Skeletal muscle satellite cell (primary cell): ENCODE measurements around the gene CERS3.

Experiments used
- H3K27me3 ChIP-seq: 2 replicates; pipeline ENCODE4 v1.7.0; 2013; ENCODE audit warnings: low read length; ENCODE audit not compliant: control insufficient read depth, insufficient read depth
- H3K36me3 ChIP-seq: 2 replicates; pipeline ENCODE4 v1.7.0; 2013; ENCODE audit warnings: mild to moderate bottlenecking, control low read depth, low read length; ENCODE audit not compliant: insufficient read depth
- H3K4me1 ChIP-seq: 2 replicates; pipeline ENCODE4 v1.7.0; 2013; ENCODE audit warnings: low read length; ENCODE audit not compliant: control insufficient read depth, insufficient read depth
- H3K4me2 ChIP-seq: 2 replicates; pipeline ENCODE4 v1.7.0; 2013; ENCODE audit warnings: mild to moderate bottlenecking, low read length
- H3K4me3 ChIP-seq: 2 replicates; pipeline ENCODE4 v1.7.0; 2013; ENCODE audit warnings: low read length
- H3K9ac ChIP-seq: 2 replicates; pipeline ENCODE4 v1.7.0; 2013; ENCODE audit warnings: mild to moderate bottlenecking, low read depth, low read length, moderate library complexity
- H3K9me3 ChIP-seq: replicated peaks from 2 replicates; pipeline ENCODE4 v1.7.0; 2013; ENCODE audit warnings: mild to moderate bottlenecking, control low read depth, low read length

The CERS3 gene

DNA sequence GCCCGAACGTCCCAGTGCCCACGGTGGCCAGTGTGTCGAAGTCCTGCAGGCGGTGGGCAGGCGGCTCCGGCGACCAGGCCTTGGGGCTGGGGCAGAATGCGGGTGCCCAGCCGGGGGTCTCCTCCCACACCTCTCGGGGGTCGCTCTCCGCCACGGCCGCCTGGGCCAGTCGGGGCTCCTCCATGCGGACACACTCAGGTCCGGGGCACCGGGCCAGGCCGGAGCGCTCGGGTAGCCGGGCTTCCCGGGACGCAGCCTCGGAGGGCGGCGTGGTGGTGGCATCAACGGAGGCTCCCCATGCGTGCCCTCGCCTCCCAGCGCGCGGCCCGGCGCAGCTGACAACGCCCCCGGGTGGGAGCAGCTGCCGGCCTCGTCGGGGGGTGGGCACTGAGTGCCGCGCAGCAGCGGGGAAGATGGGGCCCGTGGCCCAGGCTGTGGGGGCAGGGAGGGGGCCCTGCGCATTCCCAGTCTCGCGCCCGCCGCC is 30.1 kb upstream of the CERS3 start:
- no peaks in the 10 kb centered on the region for H3K36me3 ChIP-seq
- peaks cover 2% of the 10 kb centered on the region for H3K4me1 ChIP-seq

DNA sequence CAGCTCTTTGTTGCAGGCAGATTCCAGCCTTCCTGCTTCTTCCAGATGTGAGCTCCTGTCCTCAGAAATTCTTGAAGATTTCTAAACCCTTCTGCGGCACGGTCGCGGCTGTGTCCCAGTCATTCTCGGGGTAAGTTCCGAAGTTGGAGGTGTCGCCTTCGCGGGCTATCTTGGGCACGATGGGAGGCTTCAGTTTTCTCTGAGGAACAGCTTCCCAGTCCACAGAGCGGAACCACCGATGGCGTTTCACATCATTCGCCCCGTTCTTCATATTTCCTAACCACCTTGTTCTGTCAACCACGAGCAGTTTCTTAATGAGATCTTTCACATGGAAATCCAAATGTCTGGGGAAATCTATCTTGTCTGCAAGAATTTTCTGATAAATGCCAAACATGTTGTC is 24.7 kb upstream of the CERS3 start:
- H3K9ac ChIP-seq, result no peak overlapping the region
- H3K9me3 ChIP-seq, result no peaks in the 10 kb centered on the region
- H3K27me3 ChIP-seq, result no peaks in the 10 kb centered on the region
- H3K4me2 ChIP-seq, result no peak overlapping the region
- no peak overlapping the region for H3K4me3 ChIP-seq
- H3K36me3 ChIP-seq, result no peaks in the 10 kb centered on the region
- no peaks in the 10 kb centered on the region for H3K4me1 ChIP-seq

More for the DNA sequence above, 30.1 kb upstream of the CERS3 start:
- Histone ChIP-seq H3K9ac (no peak overlapping the region), H3K4me3 (no peak overlapping the region), H3K9me3 (no peaks in the 10 kb centered on the region), H3K27me3 (no peaks in the 10 kb centered on the region), H3K4me2 (no peak overlapping the region)

DNA sequence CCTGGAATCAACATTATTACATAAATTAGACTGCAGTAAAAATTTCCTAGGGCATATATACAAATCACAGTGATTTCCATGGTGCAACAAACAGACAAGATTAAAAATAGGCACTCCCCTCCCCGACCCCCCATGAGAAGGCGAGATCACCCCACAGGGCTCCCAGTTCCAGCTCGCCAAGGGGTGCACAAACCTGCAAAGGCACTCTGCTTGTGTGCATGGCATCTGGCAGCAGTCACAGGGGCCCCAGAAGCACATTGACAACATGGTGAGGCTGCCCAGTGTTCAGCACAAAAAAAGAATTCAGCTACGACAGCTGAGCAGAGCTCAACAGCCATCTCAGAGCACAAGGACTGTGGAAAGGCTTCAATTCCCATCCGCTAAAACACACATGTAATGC is 19.2 kb upstream of the CERS3 start:
- H3K27me3 ChIP-seq, result no peaks in the 10 kb centered on the region
- no peak overlapping the region for H3K9ac ChIP-seq
- no peak overlapping the region for H3K4me2 ChIP-seq
- H3K4me1 ChIP-seq, result no peaks in the 10 kb centered on the region
- no peaks in the 10 kb centered on the region for H3K9me3 ChIP-seq
- no peak overlapping the region for H3K4me3 ChIP-seq
- no peaks in the 10 kb centered on the region for H3K36me3 ChIP-seq

DNA sequence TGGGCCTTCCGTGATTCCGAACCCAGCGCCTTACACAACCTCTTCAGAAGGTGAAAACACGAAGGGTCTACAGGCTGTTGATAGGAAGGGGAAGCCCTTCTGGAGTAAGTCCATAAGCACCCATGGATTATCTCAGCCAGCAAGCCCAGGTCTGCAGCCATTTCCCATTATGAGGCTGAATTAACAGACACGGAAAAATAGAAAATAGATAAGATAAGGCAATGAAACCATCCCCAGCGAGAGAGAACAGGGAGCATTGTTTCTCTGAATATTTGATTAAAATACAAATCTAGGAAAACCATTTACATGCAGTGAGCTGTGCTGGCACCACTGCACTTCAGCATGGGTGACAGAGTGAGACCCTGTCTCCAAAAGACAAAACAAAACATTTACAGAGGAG is 16.2 kb upstream of the CERS3 start:
- Histone ChIP-seq H3K4me1 (no peaks in the 10 kb centered on the region), H3K9me3 (no peaks in the 10 kb centered on the region), H3K4me3 (no peak overlapping the region), H3K9ac (no peak overlapping the region), H3K27me3 (no peaks in the 10 kb centered on the region), H3K36me3 (no peaks in the 10 kb centered on the region), H3K4me2 (no peak overlapping the region)

DNA sequence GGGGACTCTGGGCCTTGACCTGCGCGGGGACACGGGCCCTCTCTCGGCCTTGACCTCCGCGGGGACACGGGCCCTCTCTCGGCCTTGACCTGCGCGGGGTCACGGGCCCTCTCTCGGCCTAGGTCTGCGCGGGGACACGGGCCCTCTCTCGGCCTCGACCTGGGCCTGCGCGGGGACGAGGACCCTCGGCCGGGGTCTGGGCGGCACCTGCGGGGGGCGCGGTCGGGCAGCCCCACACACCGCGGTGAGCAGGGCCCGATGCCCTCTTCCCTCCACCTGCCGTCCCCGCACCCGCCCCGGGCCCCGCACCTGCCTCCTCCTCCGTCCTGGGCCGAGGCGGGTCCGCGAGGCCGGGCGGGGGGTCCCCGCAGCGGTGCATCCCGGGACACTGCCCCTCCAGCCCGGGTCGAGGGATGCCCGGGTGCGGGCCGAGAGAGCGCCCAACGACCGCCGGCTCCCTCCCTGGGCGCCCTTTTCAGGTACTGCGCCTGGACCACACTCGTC is 15.6 kb upstream of the CERS3 start:
- no peak overlapping the region for H3K4me3 ChIP-seq
- H3K4me1 ChIP-seq, result no peaks in the 10 kb centered on the region
- no peak overlapping the region for H3K4me2 ChIP-seq
- no peaks in the 10 kb centered on the region for H3K9me3 ChIP-seq
- H3K9ac ChIP-seq, result no peak overlapping the region
- H3K27me3 ChIP-seq, result no peaks in the 10 kb centered on the region
- no peaks in the 10 kb centered on the region for H3K36me3 ChIP-seq

DNA sequence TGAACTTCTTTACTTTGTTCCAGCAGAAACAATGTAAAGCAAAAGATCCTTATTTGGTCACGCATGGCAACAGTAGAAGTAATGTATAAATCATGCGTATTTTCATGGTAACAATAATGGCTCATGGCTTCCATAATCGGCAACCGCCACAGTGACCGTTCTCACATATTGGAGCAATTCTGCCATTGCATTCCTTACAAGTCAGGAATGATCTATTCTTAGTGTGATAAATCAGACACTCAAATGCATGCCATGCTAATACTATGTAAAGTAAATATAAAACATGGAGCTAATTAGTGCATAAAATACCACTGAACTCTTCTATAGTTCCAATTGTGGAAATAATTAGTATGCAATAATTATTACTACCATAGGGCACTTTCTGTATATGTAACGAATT is 13.5 kb upstream of the CERS3 start:
- Histone ChIP-seq H3K4me2 (no peak overlapping the region), H3K9ac (no peak overlapping the region), H3K4me3 (no peak overlapping the region), H3K36me3 (no peaks in the 10 kb centered on the region), H3K4me1 (no peaks in the 10 kb centered on the region), H3K9me3 (no peaks in the 10 kb centered on the region), H3K27me3 (no peaks in the 10 kb centered on the region)

DNA sequence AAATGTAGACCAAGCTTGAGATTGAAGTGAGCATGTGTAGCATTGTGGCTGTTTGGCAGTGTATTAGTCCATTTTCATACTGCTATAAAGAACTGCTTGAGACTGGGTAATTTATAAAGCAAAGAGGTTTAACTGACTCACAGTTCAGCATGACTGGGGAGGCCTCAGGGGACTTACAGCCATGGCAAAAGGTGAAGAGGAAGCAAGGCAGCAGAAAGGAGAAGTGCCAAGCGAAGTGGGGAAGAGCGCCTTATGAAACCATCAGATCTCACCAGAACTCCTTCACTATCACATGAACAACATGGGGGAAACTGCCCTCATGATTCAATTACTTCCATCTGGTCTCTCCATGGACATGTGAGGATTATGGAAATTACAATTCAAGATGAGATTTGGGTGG is 8.6 kb upstream of the CERS3 start:
- Histone ChIP-seq H3K27me3 (peaks cover 9% of the 10 kb centered on the region), H3K36me3 (no peaks in the 10 kb centered on the region), H3K4me2 (no peak overlapping the region), H3K9ac (no peak overlapping the region), H3K4me3 (no peak overlapping the region), H3K4me1 (no peaks in the 10 kb centered on the region), H3K9me3 (no peaks in the 10 kb centered on the region)

DNA sequence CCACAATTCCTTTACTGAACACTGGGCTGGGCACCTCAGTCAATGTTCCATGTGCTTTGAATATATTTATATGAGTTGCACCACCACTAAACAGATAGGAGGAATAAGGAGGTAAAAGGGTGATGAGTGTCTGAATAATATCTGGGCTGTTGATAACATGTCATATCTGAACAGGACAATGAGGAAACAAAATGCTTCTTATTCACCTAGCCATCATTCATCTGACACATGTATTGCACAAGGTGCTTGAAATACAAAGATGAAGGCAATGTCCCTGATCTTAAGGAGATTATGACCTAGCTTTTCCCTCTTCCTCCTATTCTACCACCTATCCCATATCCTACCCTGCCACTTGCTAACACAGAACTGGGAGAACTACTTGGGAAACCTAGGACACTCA is 8.0 kb upstream of the CERS3 start:
- H3K4me1 ChIP-seq, result no peaks in the 10 kb centered on the region

DNA sequence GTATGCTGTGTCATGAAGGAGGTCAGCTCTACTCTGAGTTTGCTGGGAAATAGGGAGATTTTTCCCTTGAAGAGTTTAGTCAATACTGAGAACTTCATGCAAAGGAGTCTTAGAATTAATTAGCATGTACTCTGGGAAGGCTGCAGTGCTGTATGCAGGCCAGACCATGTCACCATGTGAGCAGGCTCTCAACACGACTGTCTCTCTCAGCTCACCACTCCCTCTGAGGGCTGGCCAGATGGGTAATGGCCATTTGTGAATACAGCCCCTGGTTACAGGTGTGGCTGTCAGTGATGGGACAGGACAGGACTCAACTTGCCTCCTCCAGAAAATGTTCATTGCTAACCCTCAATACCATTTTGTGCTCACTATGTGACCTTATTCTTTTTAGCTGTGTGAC is 5.1 kb upstream of the CERS3 start:
- H3K27me3 ChIP-seq, result peaks cover 20% of the 10 kb centered on the region
- no peaks in the 10 kb centered on the region for H3K4me1 ChIP-seq
- H3K4me3 ChIP-seq, result no peak overlapping the region

More for the DNA sequence above, 8.0 kb upstream of the CERS3 start:
- H3K36me3 ChIP-seq, result no peaks in the 10 kb centered on the region
- H3K9me3 ChIP-seq, result no peaks in the 10 kb centered on the region
- H3K4me3 ChIP-seq, result no peak overlapping the region
- no peak overlapping the region for H3K9ac ChIP-seq
- no peak overlapping the region for H3K4me2 ChIP-seq
- peaks cover 13% of the 10 kb centered on the region for H3K27me3 ChIP-seq

DNA sequence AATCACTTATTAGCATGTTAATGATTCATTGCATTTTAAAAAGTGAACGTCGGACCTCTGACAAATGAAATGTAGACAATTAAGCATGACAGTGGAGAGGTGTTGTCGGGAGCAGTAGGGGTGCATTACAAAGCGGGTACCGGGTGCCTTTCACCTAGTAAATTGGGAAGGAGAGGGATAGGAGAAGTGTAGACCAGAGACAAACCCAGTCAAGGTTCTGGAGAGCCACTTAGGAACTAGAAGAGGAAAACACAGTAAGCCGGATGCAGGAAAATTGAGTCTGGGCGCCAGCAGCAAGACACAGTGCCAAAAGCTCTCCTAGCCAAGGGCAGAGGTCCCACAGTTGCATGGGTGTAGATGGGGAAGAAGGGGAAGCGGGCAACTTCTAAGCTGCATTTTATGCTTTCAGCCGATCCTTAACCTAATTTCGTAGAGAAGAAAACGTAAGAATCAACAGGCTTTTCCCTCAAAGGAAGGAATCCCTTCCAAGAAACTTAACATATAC is 3.1 kb upstream of the CERS3 start:
- Histone ChIP-seq H3K4me2 (no peak overlapping the region), H3K9ac (no peak overlapping the region), H3K27me3 (peaks cover 20% of the 10 kb centered on the region), H3K9me3 (no peaks in the 10 kb centered on the region), H3K4me3 (no peak overlapping the region), H3K4me1 (no peaks in the 10 kb centered on the region), H3K36me3 (no peaks in the 10 kb centered on the region)

More for the DNA sequence above, 5.1 kb upstream of the CERS3 start:
- H3K4me2 ChIP-seq, result no peak overlapping the region
- no peaks in the 10 kb centered on the region for H3K9me3 ChIP-seq
- no peak overlapping the region for H3K9ac ChIP-seq
- H3K36me3 ChIP-seq, result no peaks in the 10 kb centered on the region

DNA sequence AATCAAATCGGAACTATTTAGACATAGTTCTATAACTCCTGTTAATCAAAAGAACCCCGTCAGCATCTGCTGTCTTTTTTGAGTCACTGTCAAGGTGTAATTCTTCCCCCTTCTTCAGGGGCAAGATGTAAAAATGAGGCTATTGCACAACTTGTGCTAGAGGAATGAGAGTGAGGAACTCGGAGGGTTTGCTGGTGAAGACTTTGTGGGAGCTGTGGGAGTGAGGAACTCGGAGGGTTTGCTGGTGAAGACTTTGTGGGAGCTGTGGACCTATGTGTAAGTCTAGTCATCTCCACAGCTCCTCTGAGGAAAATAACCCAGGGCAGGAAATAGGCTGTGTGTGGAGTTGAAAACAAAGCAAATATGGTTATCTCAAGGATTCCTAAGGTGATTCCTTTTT is 2.5 kb upstream of the CERS3 start:
- Histone ChIP-seq H3K4me3 (no peak overlapping the region), H3K9me3 (no peaks in the 10 kb centered on the region), H3K4me2 (no peak overlapping the region), H3K27me3 (peaks cover 20% of the 10 kb centered on the region), H3K36me3 (no peaks in the 10 kb centered on the region), H3K4me1 (no peaks in the 10 kb centered on the region), H3K9ac (no peak overlapping the region)

DNA sequence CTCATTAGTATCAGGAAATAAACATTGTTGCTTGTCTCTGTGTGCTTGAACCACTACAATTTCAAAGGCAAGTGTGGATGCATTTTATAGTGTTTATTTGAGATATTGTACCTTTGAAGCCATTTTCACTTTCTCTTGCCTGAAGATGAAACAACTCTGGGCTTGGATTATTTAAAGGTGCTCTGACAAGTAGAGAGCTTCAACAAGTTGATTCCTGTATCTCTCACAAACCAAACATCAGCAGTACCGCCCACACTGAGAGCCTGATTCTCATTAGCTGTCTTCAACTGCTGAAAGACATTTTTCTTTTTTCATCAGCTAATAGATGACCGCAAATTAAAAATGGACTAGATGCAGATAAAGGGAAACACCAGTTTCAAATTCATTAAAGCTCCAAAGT is 806 bp upstream of the CERS3 start:
- H3K4me2 ChIP-seq, result no peak overlapping the region
- no peak overlapping the region for H3K4me3 ChIP-seq
- no peaks in the 10 kb centered on the region for H3K36me3 ChIP-seq
- H3K4me1 ChIP-seq, result no peaks in the 10 kb centered on the region
- no peak overlapping the region for H3K9ac ChIP-seq
- H3K9me3 ChIP-seq, result no peaks in the 10 kb centered on the region
- peaks cover 20% of the 10 kb centered on the region for H3K27me3 ChIP-seq
